CD4-positive, alpha-beta memory T cell (primary cell): ENCODE measurements around the gene NRXN2. TPM values are rescaled to one million over a fixed set of nuclear protein-coding genes. Genes with fewer than 3 reads are reported as not detected.

Experiments
- CTCF ChIA-PET: fragments of 350-600 bp; sonication (Branson Sonifier 250); formaldehyde crosslinking; loops from one replicate; lab custom pipeline; 2021; ENCODE audit warnings: inconsistent platforms; ENCODE audit not compliant: partially characterized antibody; lab: Charles Lee
- POLR2A ChIA-PET: fragments of 350-600 bp; sonication (Branson Sonifier 250); formaldehyde crosslinking; loops from one replicate; lab custom pipeline; 2021; ENCODE audit not compliant: partially characterized antibody; lab: Charles Lee
- DNase-seq, 5 donors: peaks; one replicate each; pipeline versions ENCODE4 v3.0.0 to v3.0.0-alpha.2; 2020 to 2022; ENCODE audit warnings: mixed read lengths in 1 of 5
- H3K27ac ChIP-seq: one replicate; pipeline ENCODE4 v1.7.0; 2013; ENCODE audit warnings: low read depth, low read length
- H3K27me3 ChIP-seq: 2 replicates; pipeline ENCODE4 v1.7.0; 2013; ENCODE audit warnings: mild to moderate bottlenecking, low read length, moderate library complexity; ENCODE audit not compliant: insufficient read depth
- H3K36me3 ChIP-seq: 2 replicates; pipeline ENCODE4 v1.7.0; 2013; ENCODE audit warnings: mild to moderate bottlenecking, low read length, moderate library complexity; ENCODE audit not compliant: insufficient read depth
- H3K4me1 ChIP-seq: 2 replicates; pipeline ENCODE4 v1.7.0; 2013; ENCODE audit warnings: mild to moderate bottlenecking, low read length, moderate library complexity; ENCODE audit not compliant: insufficient read depth
- H3K4me3 ChIP-seq, 2 donors: one replicate each; pipeline ENCODE4 v1.7.0; 2013; ENCODE audit warnings: low read length in 2 of 2, mild to moderate bottlenecking in 1 of 2
- H3K9me3 ChIP-seq, 2 donors: one replicate each; pipeline ENCODE4 v1.7.0; 2013; ENCODE audit warnings: low read length in 2 of 2, control low read depth in 1 of 2; ENCODE audit not compliant: control insufficient read depth in 1 of 2
- H3K27ac Mint-ChIP-seq, 7 donors: one replicate each; pipeline ENCODE4 v1.8.0; 2020 to 2021; ENCODE audit warnings: mixed read lengths in 7 of 7, mild to moderate bottlenecking in 6 of 7, inconsistent platforms in 3 of 7, moderate library complexity in 3 of 7
- H3K27me3 Mint-ChIP-seq, 2 donors: one replicate each; pipeline ENCODE4 v1.8.0; 2020 to 2021; ENCODE audit warnings: mixed read lengths in 2 of 2
- H3K36me3 Mint-ChIP-seq, 2 donors: one replicate each; pipeline ENCODE4 v1.8.0; 2020 to 2021; ENCODE audit warnings: mixed read lengths in 2 of 2, inconsistent platforms in 1 of 2, mild to moderate bottlenecking in 1 of 2
- H3K4me1 Mint-ChIP-seq, 4 donors: one replicate each; pipeline ENCODE4 v1.8.0; 2020 to 2021; ENCODE audit warnings: mixed read lengths in 4 of 4, mild to moderate bottlenecking in 1 of 4
- H3K4me3 Mint-ChIP-seq, 8 donors: one replicate each; pipeline ENCODE4 v1.8.0; 2020 to 2021; ENCODE audit warnings: mixed read lengths in 8 of 8, mild to moderate bottlenecking in 7 of 8, moderate library complexity in 6 of 8, inconsistent platforms in 3 of 8
- H3K9me3 Mint-ChIP-seq, 8 donors: one replicate each; pipeline ENCODE4 v1.8.0; 2020 to 2021; ENCODE audit warnings: mixed read lengths in 8 of 8, mild to moderate bottlenecking in 5 of 8, inconsistent platforms in 3 of 8, moderate library complexity in 1 of 8
- intact Hi-C: fragments of 100-400 bp; cut with micrococcal nuclease; formaldehyde crosslinking; loops from one replicate; pipeline ENCODE4 v1.15.1; 2023
- polyA plus RNA-seq, 2 donors: library from polyadenylated mRNA; unstranded; fragments of 300-500 nt; fragmentation: Illumina TruSeq; gene quantifications; one replicate each; pipeline ENCODE4 v1.2.3, GENCODE V29; 2021
- total RNA-seq, 2 experiments: library from RNA; stranded (reverse); gene quantifications; one replicate each; pipeline ENCODE4 v1.2.3, GENCODE V29; 2021

The NRXN2 gene
- total and polyA plus RNA-seq, 4 experiments from 2014 or later = 0.30 TPM; not detected in 3

DNA sequence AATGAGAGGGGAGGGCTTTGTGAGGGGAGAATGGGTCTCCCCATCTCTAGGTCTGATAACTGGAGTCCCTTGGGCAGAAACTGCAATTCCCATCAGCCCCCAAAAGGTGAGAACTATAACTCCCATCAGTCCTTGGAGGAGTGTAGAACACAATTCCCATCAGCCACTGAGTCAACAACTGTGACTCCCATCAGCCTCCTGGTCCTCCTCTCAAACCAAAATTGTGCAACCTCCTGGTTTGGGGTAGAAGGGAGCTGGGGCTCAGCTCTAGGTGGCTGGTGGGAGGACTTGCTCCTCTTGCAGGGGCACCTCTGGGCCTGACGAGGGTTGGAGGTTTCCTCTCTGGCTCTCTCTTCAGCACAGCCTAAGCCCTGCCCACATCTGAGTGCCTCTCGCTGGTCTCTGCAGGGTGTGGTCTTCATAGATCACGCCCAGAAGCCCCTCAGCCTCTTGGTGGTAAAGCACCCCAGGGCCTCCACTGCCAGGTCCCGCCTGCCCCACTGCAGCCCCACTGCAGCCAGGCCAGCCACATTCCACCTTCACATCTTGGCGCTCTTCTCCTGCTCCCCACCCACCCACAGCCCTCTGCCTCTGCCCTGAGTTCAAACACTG, 113.5 kb downstream of the NRXN2 start:
- H3K4me1 Mint-ChIP-seq = peaks cover 9 to 14% (median 11%) of the 10 kb centered on the region in 4 donors
- Histone ChIP-seq H3K4me1 (peaks cover 7% of the 10 kb centered on the region), H3K27ac (no peak overlapping the region), H3K4me3 (no peak overlapping the region), H3K9me3 (no peaks in the 10 kb centered on the region), H3K36me3 (no peaks in the 10 kb centered on the region), H3K27me3 (no peaks in the 10 kb centered on the region)
- H3K36me3 Mint-ChIP-seq = no peaks in the 10 kb centered on the region
- intact Hi-C loops = no loop called here
- H3K4me3 Mint-ChIP-seq = no peak overlapping the region
- POLR2A ChIA-PET = no interaction called here
- DNase-seq = no peak
- H3K27me3 Mint-ChIP-seq = peaks cover 2 to 9% of the 10 kb centered on the region in 2 donors
- no peak overlapping the region for H3K27ac Mint-ChIP-seq
- no peaks in the 10 kb centered on the region for H3K9me3 Mint-ChIP-seq
- CTCF ChIA-PET = no interaction called here

DNA sequence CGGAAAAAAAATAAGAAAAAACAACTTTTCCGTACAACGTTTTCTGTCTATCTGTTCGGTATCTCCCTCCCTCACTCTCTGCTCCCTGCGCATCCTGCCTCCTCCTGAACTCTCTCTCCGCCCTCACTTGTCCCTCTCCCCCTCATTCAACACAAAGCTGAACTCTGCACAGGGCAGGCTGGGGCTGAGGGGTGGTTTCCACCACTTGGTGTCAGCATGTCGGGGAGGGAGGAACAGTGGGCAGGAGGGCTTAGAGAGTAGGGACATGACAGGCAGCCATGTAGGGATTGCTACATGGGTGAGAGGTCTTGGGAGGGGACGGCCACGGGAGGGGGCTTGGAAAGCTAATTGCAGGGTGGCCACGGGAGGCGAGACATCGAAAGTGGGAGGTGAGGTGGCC, 114.4 kb downstream of the NRXN2 start:
- Histone ChIP-seq H3K27ac (no peak overlapping the region), H3K4me3 (no peak overlapping the region), H3K36me3 (no peaks in the 10 kb centered on the region), H3K4me1 (peaks cover 7% of the 10 kb centered on the region), H3K9me3 (no peaks in the 10 kb centered on the region), H3K27me3 (no peaks in the 10 kb centered on the region)
- peaks cover 9 to 14% (median 11%) of the 10 kb centered on the region in 4 donors for H3K4me1 Mint-ChIP-seq
- intact Hi-C loops = no loop called here
- CTCF ChIA-PET = no interaction called here
- H3K4me3 Mint-ChIP-seq = no peak overlapping the region
- DNase-seq = no peak
- POLR2A ChIA-PET = no interaction called here
- H3K36me3 Mint-ChIP-seq = no peaks in the 10 kb centered on the region
- H3K27ac Mint-ChIP-seq = peak overlapping the region in 1 of 7 donors; percentile 59
- no peaks in the 10 kb centered on the region for H3K9me3 Mint-ChIP-seq
- H3K27me3 Mint-ChIP-seq = peaks cover 2 to 9% of the 10 kb centered on the region in 2 donors

DNA sequence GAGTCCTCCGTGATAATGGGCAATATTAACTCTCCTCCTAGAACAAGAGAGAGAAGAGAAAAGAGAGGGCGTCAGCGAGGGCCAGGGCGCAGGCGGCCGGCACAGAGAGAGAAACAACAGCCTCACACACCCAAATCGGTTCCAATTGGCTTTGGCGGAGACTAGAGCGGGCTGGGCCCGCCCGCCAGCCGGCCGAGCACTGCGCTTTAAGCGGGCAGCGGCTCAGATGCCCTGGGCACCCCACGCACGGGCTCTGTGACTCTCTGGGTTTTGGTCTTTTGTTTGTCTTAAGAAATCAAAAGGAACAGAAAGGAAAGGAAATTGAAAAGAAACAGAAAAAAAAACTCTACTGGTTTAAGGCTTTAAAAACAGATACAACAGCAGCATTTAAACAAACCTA, 115.0 kb downstream of the NRXN2 start:
- CTCF ChIA-PET = no interaction called here
- no peak overlapping the region for H3K27ac Mint-ChIP-seq
- no peaks in the 10 kb centered on the region for H3K9me3 Mint-ChIP-seq

DNA sequence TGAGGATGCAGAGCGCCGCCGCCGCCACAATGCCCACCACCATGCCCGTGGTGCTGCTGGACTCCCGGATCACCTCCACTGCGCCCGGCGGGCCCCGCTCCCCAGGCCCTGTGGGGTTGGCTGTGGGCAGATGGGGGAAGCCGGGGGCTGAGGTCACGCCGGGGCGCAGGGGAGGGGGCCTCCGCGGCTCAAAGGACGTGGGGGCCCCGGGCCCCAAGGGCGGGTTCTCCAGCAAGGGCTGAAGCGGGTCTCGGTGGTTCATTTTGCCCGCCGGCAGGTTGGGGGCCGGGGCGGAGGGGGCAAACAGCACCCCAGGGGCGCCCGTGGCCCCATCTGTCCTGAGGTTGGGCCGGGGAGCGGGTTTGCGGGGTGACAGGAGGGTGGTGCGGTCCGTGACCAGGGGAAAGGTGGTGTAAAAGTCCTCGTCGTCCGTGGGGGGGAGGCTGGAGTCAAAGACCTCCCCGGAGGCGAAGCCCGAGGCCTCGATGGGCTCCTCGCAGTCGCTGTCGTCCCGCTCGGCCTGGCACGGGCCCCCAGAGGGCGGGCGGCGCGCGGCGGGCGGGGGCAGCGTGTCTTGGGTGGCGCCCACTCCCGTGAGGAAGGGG, 115.5 kb downstream of the NRXN2 start:
- peaks cover 7% of the 10 kb centered on the region for H3K4me1 ChIP-seq
- H3K27me3 ChIP-seq = no peaks in the 10 kb centered on the region
- intact Hi-C loops = no loop called here
- ChIA-PET POLR2A (no interaction called here), CTCF (no interaction called here)
- peaks cover 2 to 9% of the 10 kb centered on the region in 2 donors for H3K27me3 Mint-ChIP-seq
- H3K36me3 Mint-ChIP-seq = no peaks in the 10 kb centered on the region
- no peaks in the 10 kb centered on the region for H3K9me3 ChIP-seq
- no peak overlapping the region for H3K4me3 ChIP-seq
- no peak overlapping the region for H3K27ac ChIP-seq
- DNase-seq = no peak
- no peak overlapping the region for H3K4me3 Mint-ChIP-seq
- H3K36me3 ChIP-seq = no peaks in the 10 kb centered on the region
- H3K4me1 Mint-ChIP-seq = peaks cover 9 to 11% (median 10%) of the 10 kb centered on the region in 4 donors
- no peak overlapping the region for H3K27ac Mint-ChIP-seq
- no peaks in the 10 kb centered on the region for H3K9me3 Mint-ChIP-seq

More for the DNA sequence above, 115.0 kb downstream of the NRXN2 start:
- POLR2A ChIA-PET = no interaction called here
- Mint-ChIP-seq H3K4me3 (peak overlapping the region in 1 of 8 donors; percentile 7), H3K4me1 (peaks cover 9 to 14% (median 11%) of the 10 kb centered on the region in 4 donors), H3K36me3 (no peaks in the 10 kb centered on the region), H3K27me3 (peaks cover 2 to 9% of the 10 kb centered on the region in 2 donors)
- Histone ChIP-seq H3K4me3 (no peak overlapping the region), H3K4me1 (peaks cover 7% of the 10 kb centered on the region), H3K27me3 (no peaks in the 10 kb centered on the region), H3K9me3 (no peaks in the 10 kb centered on the region), H3K36me3 (no peaks in the 10 kb centered on the region), H3K27ac (no peak overlapping the region)
- no peak for DNase-seq
- intact Hi-C loops = no loop called here

DNA sequence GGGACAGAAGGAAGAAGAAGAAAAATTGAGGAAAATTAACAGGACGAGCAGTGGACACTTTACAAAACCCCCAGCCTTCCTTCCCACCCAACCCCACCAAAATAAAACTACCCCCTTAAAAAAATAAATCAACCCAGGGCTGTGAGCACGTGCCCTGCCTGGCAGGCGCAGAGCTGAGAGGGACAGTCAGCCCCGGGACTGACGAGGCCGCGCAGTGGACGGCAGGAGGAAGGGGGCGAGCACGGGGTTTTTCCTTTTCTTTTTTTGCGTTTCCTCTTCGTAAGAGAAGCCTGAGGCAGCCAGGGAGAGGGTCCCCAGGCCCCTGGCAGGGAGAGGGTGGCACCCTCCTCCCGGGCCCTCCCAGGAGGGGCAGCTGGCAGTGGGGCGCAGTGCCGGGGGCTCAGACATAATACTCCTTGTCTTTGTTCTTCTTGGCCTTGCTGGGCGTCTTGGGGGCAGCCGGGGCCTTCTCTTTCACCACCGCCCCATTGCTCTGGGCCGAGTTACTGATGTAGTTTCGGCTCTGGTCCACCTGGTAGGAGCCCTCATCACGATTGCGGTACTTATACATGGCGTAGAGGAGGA, 116.1 kb downstream of the NRXN2 start:
- Histone ChIP-seq H3K27ac (no peak overlapping the region), H3K36me3 (no peaks in the 10 kb centered on the region), H3K4me1 (peaks cover 4% of the 10 kb centered on the region), H3K4me3 (no peak overlapping the region), H3K27me3 (no peaks in the 10 kb centered on the region), H3K9me3 (no peaks in the 10 kb centered on the region)
- Mint-ChIP-seq H3K36me3 (no peaks in the 10 kb centered on the region), H3K4me3 (no peak overlapping the region), H3K27ac (no peak overlapping the region), H3K9me3 (no peaks in the 10 kb centered on the region), H3K4me1 (peaks cover 4 to 5% (median 4%) of the 10 kb centered on the region in 4 donors), H3K27me3 (peaks cover 2 to 9% of the 10 kb centered on the region in 2 donors)
- CTCF ChIA-PET = no interaction called here
- intact Hi-C loops = no loop called here
- DNase-seq = no peak
- POLR2A ChIA-PET = no interaction called here

DNA sequence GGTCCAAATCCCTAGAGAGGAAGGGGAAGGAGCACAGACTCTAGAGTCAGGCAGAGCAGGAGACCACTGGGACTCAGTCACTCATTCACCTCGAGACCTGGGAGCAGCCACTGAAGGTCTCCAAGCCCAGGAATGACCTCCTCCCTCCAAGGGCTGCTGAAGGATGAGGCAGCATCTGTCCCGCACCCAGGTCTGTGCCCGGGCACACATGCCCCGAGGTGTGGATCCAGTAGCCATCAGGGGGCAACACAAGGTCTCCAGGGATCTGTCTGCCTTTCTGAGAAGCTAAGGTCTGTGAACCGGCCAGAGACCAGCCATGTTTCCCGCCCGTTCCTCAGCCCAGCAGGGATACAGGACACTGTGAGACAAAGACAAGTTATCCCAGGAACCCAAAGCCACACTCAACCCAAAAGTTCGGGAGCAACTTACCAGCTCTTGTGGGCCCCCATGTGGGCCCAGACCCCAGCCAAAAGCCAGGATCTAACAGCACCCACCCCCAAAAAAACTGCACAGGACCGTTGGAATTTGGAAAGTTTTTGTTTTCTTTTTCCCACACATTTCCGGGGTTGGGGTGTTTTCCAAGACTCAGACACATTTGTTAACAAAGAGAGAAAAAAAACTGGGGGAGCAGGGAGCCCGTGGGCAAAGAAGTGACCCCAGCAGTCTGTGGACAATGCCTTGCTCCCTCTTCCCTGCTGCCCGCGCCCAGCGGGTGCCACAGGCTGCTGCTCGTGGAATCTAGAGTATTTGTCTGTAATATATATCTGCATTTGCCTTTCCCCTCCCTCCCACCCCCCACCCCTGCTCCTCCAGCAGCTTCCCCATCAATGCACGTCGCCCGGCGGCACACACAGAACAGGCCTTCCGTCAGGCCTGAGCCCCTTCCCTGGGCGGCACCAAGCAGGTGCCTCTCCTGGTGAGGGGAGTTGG, 117.1 kb downstream of the NRXN2 start:
- Histone ChIP-seq H3K4me1 (no peaks in the 10 kb centered on the region), H3K27me3 (no peaks in the 10 kb centered on the region), H3K4me3 (no peak overlapping the region), H3K36me3 (no peaks in the 10 kb centered on the region), H3K27ac (no peak overlapping the region), H3K9me3 (no peaks in the 10 kb centered on the region)
- H3K9me3 Mint-ChIP-seq = no peaks in the 10 kb centered on the region
- H3K4me1 Mint-ChIP-seq = no peaks in the 10 kb centered on the region
- CTCF ChIA-PET = no interaction called here
- intact Hi-C loops = no loop called here
- DNase-seq = no peak
- POLR2A ChIA-PET = no interaction called here
- H3K27ac Mint-ChIP-seq = no peak overlapping the region
- H3K36me3 Mint-ChIP-seq = no peaks in the 10 kb centered on the region
- H3K4me3 Mint-ChIP-seq = no peak overlapping the region
- peaks cover 2 to 9% of the 10 kb centered on the region in 2 donors for H3K27me3 Mint-ChIP-seq

DNA sequence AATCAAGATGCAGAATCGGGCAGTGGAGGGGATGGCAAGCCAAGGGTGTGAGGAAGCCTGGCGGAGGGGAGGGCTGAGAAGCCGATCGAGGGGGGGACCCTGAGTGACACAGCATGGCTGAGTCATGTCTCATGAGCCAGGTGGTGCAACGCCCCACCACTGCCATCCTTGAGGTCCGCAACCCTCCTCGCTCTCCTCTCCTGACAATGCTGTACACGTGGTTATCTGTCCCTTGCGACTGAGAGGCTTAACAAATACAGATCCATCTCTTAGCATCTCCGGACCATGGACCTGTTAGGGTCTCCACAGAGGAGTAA, 117.8 kb downstream of the NRXN2 start:
- ChIA-PET POLR2A (no interaction called here), CTCF (no interaction called here)
- H3K4me3 Mint-ChIP-seq = no peak overlapping the region
- H3K9me3 Mint-ChIP-seq = no peaks in the 10 kb centered on the region
- DNase-seq = no peak
- H3K4me1 Mint-ChIP-seq = no peaks in the 10 kb centered on the region
- H3K36me3 ChIP-seq = no peaks in the 10 kb centered on the region
- intact Hi-C loops = no loop called here
- peaks cover 2 to 9% of the 10 kb centered on the region in 2 donors for H3K27me3 Mint-ChIP-seq
- H3K27ac Mint-ChIP-seq = no peak overlapping the region
- H3K4me3 ChIP-seq = no peak overlapping the region
- no peaks in the 10 kb centered on the region for H3K27me3 ChIP-seq
- H3K27ac ChIP-seq = no peak overlapping the region
- no peaks in the 10 kb centered on the region for H3K4me1 ChIP-seq
- no peaks in the 10 kb centered on the region for H3K9me3 ChIP-seq
- H3K36me3 Mint-ChIP-seq = no peaks in the 10 kb centered on the region
